ENCODE data around the gene DYRK1B.

Gene DYRK1B

GRCh38 chr19:39802958-39803357 is 31.0 kb downstream of the DYRK1B start:
- Histone ChIP-seq H3K9ac (ENCODE audit: low read length in 5 of 5) (peak overlapping the region in 1 of 5 donors; percentile 0), H3K27me3 (ENCODE audit: control insufficient read depth in 5 of 5, insufficient read depth in 4 of 5, low read length in 5 of 5) (peaks cover 0 to 16% (median 3%) of the 10 kb centered on the region in 5 donors), H3K4me3 (ENCODE audit: low read depth in 1 of 5, low read length in 5 of 5) (no peak overlapping the region), H3K4me1 (ENCODE audit: control insufficient read depth in 5 of 5, insufficient read depth in 5 of 5, low read length in 5 of 5) (no peaks in the 10 kb centered on the region), H3K36me3 (ENCODE audit: control insufficient read depth in 5 of 5, insufficient read depth in 5 of 5, low read length in 5 of 5) (no peaks in the 10 kb centered on the region), H3K27ac (ENCODE audit: low read depth, low read length) (no peak overlapping the region), H3K9me3 (ENCODE audit: control insufficient read depth in 5 of 5, low read length in 5 of 5) (no peaks in the 10 kb centered on the region)

- no peaks in the 10 kb centered on the region for H3K36me3 ChIP-seq (ENCODE audit: control insufficient read depth in 5 of 5, insufficient read depth in 5 of 5, low read length in 5 of 5)
- peaks cover 0 to 3% (median 0%) of the 10 kb centered on the region in 5 donors for H3K4me1 ChIP-seq (ENCODE audit: control insufficient read depth in 5 of 5, insufficient read depth in 5 of 5, low read length in 5 of 5)
- peaks cover 0 to 6% (median 1%) of the 10 kb centered on the region in 5 donors for H3K27me3 ChIP-seq (ENCODE audit: control insufficient read depth in 5 of 5, insufficient read depth in 4 of 5, low read length in 5 of 5)
- H3K9me3 ChIP-seq (ENCODE audit: control insufficient read depth in 5 of 5, low read length in 5 of 5) = no peaks in the 10 kb centered on the region
- no peak overlapping the region for H3K4me3 ChIP-seq (ENCODE audit: low read depth in 1 of 5, low read length in 5 of 5)
- no peak overlapping the region for H3K27ac ChIP-seq (ENCODE audit: low read depth, low read length)
- no peak overlapping the region for H3K9ac ChIP-seq (ENCODE audit: low read length in 5 of 5)
These were observed 36.9 kb downstream of the DYRK1B start for GRCh38 chr19:39797083-39797482.

GRCh38 chr19:39796000-39796498 is 37.9 kb downstream of the DYRK1B start:
- H3K4me1 ChIP-seq (ENCODE audit: control insufficient read depth in 5 of 5, insufficient read depth in 5 of 5, low read length in 5 of 5) = peaks cover 0 to 3% (median 0%) of the 10 kb centered on the region in 5 donors
- H3K27me3 ChIP-seq (ENCODE audit: control insufficient read depth in 5 of 5, insufficient read depth in 4 of 5, low read length in 5 of 5) = peaks cover 0 to 6% (median 0%) of the 10 kb centered on the region in 5 donors
- H3K36me3 ChIP-seq (ENCODE audit: control insufficient read depth in 5 of 5, insufficient read depth in 5 of 5, low read length in 5 of 5) = no peaks in the 10 kb centered on the region
- H3K4me3 ChIP-seq (ENCODE audit: low read depth in 1 of 5, low read length in 5 of 5) = no peak overlapping the region
- H3K27ac ChIP-seq (ENCODE audit: low read depth, low read length) = no peak overlapping the region
- H3K9ac ChIP-seq (ENCODE audit: low read length in 5 of 5) = no peak overlapping the region
- H3K9me3 ChIP-seq (ENCODE audit: control insufficient read depth in 5 of 5, low read length in 5 of 5) = no peaks in the 10 kb centered on the region

- Histone ChIP-seq H3K27ac (ENCODE audit: low read depth, low read length) (no peak overlapping the region), H3K27me3 (ENCODE audit: control insufficient read depth in 5 of 5, insufficient read depth in 4 of 5, low read length in 5 of 5) (peaks cover 0 to 6% (median 0%) of the 10 kb centered on the region in 5 donors)
These were observed 39.0 kb downstream of the DYRK1B start for GRCh38 chr19:39795001-39795400.

GRCh38 chr19:39792999-39793546 is 40.9 kb downstream of the DYRK1B start:
- Histone ChIP-seq H3K9me3 (ENCODE audit: control insufficient read depth in 5 of 5, low read length in 5 of 5) (peaks cover 0 to 2% (median 0%) of the 10 kb centered on the region in 5 donors), H3K36me3 (ENCODE audit: control insufficient read depth in 5 of 5, insufficient read depth in 5 of 5, low read length in 5 of 5) (no peaks in the 10 kb centered on the region), H3K4me3 (ENCODE audit: low read depth in 1 of 5, low read length in 5 of 5) (peak overlapping the region; percentile 43 to 73 (median 56)), H3K27ac (ENCODE audit: low read depth, low read length) (no peak overlapping the region), H3K9ac (ENCODE audit: low read length in 5 of 5) (no peak overlapping the region), H3K27me3 (ENCODE audit: control insufficient read depth in 5 of 5, insufficient read depth in 4 of 5, low read length in 5 of 5) (peaks cover 0 to 6% (median 0%) of the 10 kb centered on the region in 5 donors), H3K4me1 (ENCODE audit: control insufficient read depth in 5 of 5, insufficient read depth in 5 of 5, low read length in 5 of 5) (peaks cover 0 to 3% (median 0%) of the 10 kb centered on the region in 5 donors)

More at GRCh38 chr19:39795001-39795400, 39.0 kb downstream of the DYRK1B start:
- Histone ChIP-seq H3K9ac (ENCODE audit: low read length in 5 of 5) (no peak overlapping the region), H3K36me3 (ENCODE audit: control insufficient read depth in 5 of 5, insufficient read depth in 5 of 5, low read length in 5 of 5) (no peaks in the 10 kb centered on the region), H3K4me3 (ENCODE audit: low read depth in 1 of 5, low read length in 5 of 5) (no peak overlapping the region), H3K4me1 (ENCODE audit: control insufficient read depth in 5 of 5, insufficient read depth in 5 of 5, low read length in 5 of 5) (peaks cover 0 to 3% (median 0%) of the 10 kb centered on the region in 5 donors), H3K9me3 (ENCODE audit: control insufficient read depth in 5 of 5, low read length in 5 of 5) (no peaks in the 10 kb centered on the region)

GRCh38 chr19:39788244-39788643 is 45.7 kb downstream of the DYRK1B start:
- Histone ChIP-seq H3K36me3 (ENCODE audit: control insufficient read depth in 5 of 5, insufficient read depth in 5 of 5, low read length in 5 of 5) (no peaks in the 10 kb centered on the region), H3K9ac (ENCODE audit: low read length in 5 of 5) (no peak overlapping the region), H3K4me3 (ENCODE audit: low read depth in 1 of 5, low read length in 5 of 5) (no peak overlapping the region), H3K9me3 (ENCODE audit: control insufficient read depth in 5 of 5, low read length in 5 of 5) (peaks cover 2 to 10% (median 5%) of the 10 kb centered on the region in 5 donors), H3K27me3 (ENCODE audit: control insufficient read depth in 5 of 5, insufficient read depth in 4 of 5, low read length in 5 of 5) (peaks cover 0 to 14% (median 10%) of the 10 kb centered on the region in 5 donors), H3K27ac (ENCODE audit: low read depth, low read length) (no peak overlapping the region), H3K4me1 (ENCODE audit: control insufficient read depth in 5 of 5, insufficient read depth in 5 of 5, low read length in 5 of 5) (peaks cover 0 to 3% (median 0%) of the 10 kb centered on the region in 5 donors)

- peaks cover 0 to 11% (median 6%) of the 10 kb centered on the region in 5 donors for H3K27me3 ChIP-seq (ENCODE audit: control insufficient read depth in 5 of 5, insufficient read depth in 4 of 5, low read length in 5 of 5)
- H3K27ac ChIP-seq (ENCODE audit: low read depth, low read length) = no peak overlapping the region
- no peaks in the 10 kb centered on the region for H3K9me3 ChIP-seq (ENCODE audit: control insufficient read depth in 5 of 5, low read length in 5 of 5)
- no peak overlapping the region for H3K9ac ChIP-seq (ENCODE audit: low read length in 5 of 5)
- H3K36me3 ChIP-seq (ENCODE audit: control insufficient read depth in 5 of 5, insufficient read depth in 5 of 5, low read length in 5 of 5) = no peaks in the 10 kb centered on the region
- peaks cover 0 to 4% (median 0%) of the 10 kb centered on the region in 5 donors for H3K4me1 ChIP-seq (ENCODE audit: control insufficient read depth in 5 of 5, insufficient read depth in 5 of 5, low read length in 5 of 5)
- H3K4me3 ChIP-seq (ENCODE audit: low read depth in 1 of 5, low read length in 5 of 5) = no peak overlapping the region
These were observed 53.1 kb downstream of the DYRK1B start for GRCh38 chr19:39780894-39781293.

- no peaks in the 10 kb centered on the region for H3K9me3 ChIP-seq (ENCODE audit: control insufficient read depth in 5 of 5, low read length in 5 of 5)
- H3K36me3 ChIP-seq (ENCODE audit: control insufficient read depth in 5 of 5, insufficient read depth in 5 of 5, low read length in 5 of 5) = no peaks in the 10 kb centered on the region
- no peak within 1 kb of the TSS for H3K27ac ChIP-seq (ENCODE audit: low read depth, low read length)
- peaks cover 0 to 4% (median 0%) of the 10 kb centered on the region in 5 donors for H3K4me1 ChIP-seq (ENCODE audit: control insufficient read depth in 5 of 5, insufficient read depth in 5 of 5, low read length in 5 of 5)
- no peak within 1 kb of the TSS for H3K4me3 ChIP-seq (ENCODE audit: low read depth in 1 of 5, low read length in 5 of 5)
- H3K27me3 ChIP-seq (ENCODE audit: control insufficient read depth in 5 of 5, insufficient read depth in 4 of 5, low read length in 5 of 5) = peaks cover 0 to 2% (median 0%) of the 10 kb centered on the region in 5 donors
- H3K9ac ChIP-seq (ENCODE audit: low read length in 5 of 5) = no peak within 1 kb of the TSS
These were observed 55.2 kb downstream of the DYRK1B start, which contains the start of gene LEUTX for GRCh38 chr19:39778763-39779162. TSS of gene LEUTX (plus strand) at chr19:39778854. CDS start at chr19:39778921, 67 bp downstream.
